NCI-H748 (cell line): ENCODE results near the gene OXNAD1.

Source experiments
- DNase-seq: peaks from one replicate; lab custom pipeline; 2025; ENCODE audit not compliant: unreplicated experiment; lab: John Stamatoyannopoulos, UW

The OXNAD1 gene

DNA sequence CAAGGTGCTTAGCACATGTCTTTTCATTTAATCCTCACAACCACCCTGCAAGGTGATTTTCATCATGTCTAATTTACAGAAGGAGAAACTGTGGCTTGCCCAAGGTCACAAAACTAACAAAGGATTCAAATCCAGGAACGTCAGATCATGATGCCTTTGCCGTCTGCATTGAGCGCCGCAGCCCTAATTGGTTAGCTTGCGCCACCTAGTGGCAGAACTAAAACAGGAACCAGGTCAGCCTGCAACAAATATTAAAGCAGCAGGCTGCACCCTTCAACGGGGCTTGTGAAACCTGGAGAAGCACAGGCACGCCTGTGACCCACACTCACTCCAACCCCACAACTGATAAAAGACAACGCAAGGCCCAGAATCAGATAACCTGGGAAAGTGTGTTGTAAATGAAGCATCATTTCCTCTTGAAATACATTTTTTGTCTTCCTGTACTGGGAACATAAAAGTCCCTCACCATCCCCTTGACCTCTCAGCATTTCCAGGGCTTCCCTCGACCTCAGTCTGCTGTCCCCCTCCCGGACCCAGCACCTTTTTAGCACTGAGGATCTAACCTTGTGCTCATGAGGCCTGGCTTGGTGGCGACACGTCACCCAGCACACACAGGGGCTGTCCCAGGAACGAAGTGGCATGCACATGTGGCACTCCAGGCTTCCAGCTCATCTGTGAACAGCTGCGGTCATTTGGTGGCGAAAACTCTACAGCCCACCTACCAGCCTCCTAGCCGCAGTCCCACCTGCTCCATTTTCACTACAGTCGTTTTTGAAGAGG lies 17.5 kb upstream of the OXNAD1 start:
- peak; percentile 76 for DNase-seq

DNA sequence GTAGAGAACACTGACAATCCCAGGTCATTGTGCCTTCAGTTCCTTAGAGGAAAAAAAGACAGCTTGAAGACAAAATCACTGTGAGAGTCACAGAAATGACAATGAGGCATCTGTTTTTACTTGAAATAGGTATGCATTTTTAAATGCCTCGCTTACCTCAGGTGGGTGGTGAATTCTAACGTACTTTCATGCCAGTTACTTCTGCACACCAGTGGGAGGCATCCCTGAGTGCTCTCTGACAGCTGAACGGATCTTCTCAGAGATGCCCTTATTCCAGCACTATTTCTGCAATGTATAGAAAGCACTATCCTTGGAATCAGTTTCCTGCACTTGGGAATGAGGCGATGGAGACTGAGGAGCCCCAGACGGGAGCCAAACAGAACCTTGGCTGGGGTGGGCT lies 16.5 kb upstream of the OXNAD1 start:
- DNase-seq: no peak

DNA sequence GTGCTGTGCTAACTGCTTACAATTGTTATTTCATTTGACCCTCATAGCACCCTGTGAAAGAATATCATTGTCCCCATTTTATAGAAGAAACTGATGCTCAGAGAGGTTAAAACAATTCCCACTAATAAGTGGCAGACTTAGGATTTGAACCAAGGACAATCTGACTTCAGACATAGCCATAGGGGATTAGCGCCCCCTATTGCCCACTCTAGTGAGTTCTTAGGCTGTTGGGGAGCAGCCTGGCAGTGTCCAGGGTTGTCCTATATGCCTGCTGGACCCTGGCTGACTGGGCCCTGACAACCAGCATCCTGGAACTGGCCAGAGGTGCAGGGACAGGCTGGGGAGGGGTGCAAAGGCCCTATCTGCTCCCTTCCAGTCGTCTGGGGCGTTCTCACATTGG lies 15.7 kb upstream of the OXNAD1 start:
- DNase-seq: no peak

DNA sequence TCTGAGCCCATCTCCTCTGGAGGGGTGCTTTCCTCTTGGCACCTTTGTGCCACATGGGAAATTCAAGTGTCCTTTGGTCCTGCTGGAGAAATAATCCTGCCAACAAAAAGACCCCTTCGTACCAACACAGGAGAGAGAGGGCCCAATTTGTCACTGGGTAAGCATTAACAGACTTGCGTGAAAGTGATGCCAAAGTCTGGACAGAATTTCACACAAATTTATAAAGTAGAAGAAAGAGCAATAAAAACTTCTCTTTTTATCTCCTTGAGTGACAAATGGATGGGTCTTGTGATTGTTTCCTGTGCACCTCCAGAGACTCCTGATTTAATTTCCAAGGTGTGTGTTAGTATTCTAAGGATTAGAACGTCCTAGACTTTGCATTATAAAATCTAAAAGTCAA lies 15.1 kb upstream of the OXNAD1 start:
- DNase-seq: no peak

DNA sequence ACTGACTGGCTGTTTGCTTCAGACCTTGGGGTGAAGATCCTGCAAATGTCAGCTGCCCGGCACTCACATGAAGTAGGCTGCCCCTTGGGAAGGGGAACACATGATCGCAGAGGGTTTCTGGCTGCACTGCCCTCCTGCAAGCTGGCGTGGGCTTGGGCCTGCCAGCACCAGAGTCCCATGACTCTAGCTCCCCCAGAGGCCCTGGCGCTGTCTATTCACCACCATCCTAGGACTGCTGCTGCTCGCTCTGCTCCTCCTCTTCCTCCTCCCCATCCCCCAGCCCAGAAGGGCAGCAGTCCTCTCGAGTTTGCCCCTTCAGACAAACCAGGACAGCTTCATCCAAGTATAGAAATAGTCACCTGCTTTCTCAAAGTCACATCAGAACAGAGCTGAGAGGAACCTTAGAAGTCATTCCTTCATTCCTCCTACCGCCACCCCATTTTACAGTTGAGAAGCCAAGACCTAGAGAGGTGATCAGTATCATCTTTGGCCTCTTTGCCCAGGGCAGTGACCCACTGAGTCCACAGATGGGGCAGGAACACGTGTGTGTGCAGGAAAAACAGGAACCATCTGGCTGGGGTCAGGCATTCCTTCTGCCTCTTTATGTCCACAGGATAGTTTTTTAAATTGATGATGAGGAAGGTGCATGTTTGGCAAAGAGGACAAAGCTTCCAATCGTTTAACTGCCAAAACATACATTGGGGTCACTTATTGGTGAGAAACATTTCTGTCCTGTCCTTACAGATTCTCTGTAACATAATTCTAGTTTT lies 13.5 kb upstream of the OXNAD1 start:
- no peak for DNase-seq

DNA sequence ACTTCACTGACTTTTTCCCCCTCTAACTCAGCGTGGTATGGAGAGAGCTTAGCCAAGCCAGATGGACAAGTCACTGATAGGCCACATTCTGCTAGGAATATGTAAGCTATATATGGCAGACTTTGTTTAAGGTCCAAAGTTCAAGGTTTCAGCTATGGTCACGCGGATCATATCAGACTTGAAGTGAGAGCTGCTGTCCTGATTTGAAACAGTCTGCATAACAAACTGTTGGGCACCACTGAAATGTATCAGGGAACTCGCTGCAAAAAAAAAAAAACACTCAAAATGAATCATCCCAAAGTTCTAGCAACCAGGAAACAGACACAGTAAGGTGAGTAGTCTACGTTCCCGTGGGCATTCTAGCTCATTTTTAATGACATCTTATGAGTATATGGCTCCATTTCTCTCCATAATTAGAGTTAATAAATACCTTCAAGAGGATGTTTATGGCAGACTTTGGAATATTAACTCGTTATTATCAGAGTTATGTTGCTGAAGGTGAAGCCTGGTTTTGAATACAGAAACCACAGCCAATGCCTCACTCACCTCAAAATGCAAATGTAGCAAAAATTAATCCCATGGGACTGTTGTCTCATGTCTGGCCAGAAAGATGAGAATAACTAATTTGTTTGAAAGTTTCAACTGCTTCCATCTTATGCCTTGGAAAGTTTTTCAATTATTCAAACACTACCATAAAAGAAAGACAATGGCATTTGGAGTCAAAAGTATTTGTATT lies 12.6 kb upstream of the OXNAD1 start:
- DNase-seq: no peak

DNA sequence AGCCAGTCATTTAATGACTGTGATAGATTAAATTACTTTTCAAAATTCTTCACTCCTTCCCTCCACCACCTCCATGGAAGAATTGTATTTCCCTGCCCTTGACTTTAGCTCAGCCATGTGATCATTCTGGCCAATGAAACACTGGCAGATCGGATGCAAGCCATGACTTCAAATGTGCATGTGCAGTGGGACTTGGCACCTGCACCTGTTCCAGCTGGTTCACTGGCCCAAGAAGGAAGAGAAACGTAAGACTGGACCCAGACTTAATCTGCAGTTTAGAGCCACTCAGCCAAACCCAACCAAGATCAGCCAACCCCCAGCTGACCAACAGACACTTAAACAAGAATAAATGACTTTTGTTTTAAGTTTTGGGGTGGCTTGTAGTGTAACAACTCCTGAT lies 12.0 kb upstream of the OXNAD1 start:
- no peak for DNase-seq

DNA sequence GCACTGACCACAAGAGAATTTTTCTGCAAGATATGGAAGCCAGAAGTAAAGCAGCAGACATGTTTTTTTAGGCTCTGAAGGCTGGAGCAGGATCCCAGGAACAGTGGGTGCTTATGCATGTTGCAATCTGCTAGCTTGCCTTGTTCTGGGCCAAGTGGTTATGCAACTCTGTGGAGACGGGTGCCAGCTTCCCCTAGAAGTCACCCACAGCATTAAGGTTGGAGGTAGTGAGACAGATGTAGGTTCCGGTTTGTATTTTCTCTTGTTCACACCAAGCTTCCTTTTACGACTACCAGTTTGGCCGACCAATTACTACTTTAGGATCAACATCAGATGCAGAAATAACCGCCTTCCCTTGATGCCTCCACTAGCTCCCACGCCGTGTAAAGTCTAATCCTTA lies 11.4 kb upstream of the OXNAD1 start:
- no peak for DNase-seq

DNA sequence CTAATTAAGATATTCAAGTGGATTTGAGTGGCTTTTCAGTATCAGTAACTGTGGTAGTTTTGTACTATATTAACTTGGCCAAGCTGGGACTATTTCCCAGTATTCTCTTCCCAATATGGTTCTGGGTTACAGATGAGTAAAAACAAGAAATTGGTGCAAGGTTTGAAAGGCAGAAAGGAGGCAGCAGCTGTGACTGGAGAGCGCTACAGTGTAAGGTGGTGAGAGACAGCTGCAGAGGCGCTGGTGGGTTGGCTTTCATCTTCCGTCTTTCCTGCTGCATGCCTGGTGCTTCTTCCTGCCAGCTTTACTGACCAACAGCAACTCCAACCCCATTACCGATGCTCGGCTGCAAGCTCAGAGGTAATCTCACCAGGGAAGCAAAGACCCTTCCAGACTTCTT lies 10.1 kb upstream of the OXNAD1 start:
- peak; percentile 2 for DNase-seq

DNA sequence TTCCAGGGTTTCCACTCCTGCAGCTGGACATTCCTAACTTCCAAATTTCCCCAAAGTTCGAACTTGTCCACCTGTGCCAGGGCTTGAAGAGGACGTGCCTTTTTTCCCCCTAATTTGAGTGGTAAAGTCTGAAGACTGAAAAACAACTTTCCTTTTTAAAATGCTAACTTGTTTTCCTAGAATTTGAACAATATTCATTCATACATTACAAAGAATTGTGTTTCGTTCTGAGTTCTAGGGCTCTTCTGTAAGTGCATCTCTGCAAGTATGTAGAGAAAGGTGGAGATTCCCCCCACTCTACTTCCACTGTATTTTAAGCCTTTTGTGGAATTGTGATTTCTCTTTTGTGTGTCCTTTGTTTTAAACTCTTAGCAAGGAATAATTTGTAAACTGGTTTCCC lies 9.7 kb upstream of the OXNAD1 start:
- no peak for DNase-seq

DNA sequence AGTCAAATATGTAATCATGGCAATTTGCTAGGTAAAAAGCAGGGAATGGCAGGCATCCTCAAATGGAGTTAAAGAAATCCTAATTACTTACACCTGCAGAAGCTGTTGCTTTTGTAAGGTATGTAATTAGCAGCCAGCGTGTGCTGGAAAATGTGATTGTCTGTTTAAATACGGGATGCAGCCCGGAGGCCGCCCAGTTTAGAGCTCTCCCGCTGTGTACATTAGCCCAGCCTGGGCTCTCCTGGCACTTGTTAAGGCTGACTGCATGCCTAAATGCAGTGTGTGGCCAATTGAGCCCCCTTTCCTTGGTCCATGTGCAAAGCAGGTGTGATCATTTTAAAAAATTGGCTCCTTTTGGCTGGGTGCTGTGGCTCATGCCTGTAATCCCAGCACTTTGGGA lies 9.3 kb upstream of the OXNAD1 start:
- DNase-seq: peak; percentile 86

DNA sequence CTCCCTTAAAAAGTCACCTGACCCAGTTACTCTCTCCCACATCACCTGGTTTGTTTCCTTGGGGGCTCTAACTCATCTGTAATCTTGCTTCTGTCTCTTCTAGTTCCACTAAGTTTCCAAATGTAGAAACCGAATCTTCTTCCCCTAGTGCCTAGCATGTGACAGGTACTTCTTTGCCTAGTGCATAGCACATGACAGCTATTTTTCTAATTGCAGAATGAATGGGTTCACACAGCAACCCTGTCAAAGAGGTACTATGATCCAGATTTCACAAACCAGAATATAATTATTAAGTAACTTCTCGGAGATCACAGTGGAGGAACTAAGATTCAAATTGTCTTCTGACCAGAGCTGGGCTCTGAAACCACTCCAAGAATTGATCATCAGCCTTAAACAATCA lies 7.7 kb upstream of the OXNAD1 start:
- DNase-seq: no peak

DNA sequence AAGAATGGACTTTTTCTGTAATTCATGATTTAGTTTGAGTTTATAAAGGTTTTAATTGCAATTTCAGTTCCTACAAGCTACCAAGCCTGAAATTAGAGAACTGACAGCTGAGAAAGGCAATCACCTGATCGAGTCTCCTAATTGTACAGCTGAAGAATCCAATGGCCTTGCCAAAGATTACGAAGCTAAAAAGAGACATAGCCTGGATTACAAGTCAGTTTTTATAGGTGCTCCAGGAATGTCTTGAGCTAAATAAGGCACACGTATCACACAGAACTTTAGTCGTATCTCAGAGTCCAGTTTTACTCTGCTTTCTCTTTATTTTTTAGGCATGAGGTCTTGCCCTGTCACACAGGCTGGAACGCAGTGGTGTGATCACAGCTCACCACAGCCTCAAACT lies 6.8 kb upstream of the OXNAD1 start:
- DNase-seq: no peak

DNA sequence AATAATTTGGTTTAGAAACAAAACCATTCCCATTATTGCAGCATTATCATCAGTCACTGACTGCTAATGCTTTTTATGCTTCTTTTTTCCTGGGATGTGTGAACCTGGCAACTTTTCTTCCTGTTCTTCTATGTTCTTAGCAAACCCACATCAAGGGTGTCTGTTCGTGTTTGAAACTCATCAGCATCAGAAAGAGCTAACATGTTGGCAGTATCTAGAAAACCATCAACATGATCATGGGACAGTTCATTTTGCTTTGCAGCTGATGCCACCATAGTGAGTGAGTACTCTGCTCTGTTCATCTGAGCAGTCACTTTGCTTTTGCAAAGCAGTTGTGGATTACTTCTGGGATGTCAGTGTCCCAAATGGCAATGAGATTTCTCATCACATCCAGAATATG lies 6.1 kb upstream of the OXNAD1 start:
- DNase-seq: no peak

DNA sequence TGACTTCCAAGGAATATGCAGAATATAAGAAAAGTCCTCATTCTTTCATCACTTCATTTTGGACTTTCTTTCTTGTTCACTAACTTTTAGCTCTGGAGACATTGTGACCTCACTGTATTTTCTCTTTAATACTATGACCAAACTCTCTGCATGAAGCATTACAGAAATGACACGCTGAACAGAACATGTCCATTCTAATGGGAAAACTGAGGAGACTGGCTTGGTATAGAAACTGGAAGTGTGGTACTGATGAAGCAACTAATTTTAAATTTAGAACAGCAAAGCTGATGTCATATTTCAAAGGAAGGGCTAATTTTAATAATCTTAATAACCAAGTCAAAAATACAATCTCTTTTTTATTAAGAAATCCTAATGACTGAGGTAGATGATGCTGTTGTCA lies 5.0 kb upstream of the OXNAD1 start:
- no peak for DNase-seq

DNA sequence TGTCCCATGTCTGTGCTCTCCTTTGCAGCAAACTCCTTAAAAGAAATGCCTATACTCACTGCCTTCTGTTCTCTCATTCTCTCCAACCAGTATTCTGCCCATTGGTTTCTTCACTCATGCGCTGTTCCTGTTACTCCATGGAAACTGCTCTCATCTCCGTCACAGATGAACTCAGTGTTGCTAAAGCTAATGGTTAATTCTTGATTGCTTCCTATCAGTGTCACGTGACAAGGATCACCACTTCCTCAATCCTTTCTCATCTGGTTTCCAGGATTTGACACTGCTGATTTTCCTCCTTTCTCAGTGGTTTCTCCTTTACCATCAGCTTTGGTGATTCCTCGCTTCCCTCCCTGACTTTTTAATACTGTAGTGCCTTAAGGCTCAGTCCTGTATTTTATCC lies 2.8 kb upstream of the OXNAD1 start:
- no peak for DNase-seq

DNA sequence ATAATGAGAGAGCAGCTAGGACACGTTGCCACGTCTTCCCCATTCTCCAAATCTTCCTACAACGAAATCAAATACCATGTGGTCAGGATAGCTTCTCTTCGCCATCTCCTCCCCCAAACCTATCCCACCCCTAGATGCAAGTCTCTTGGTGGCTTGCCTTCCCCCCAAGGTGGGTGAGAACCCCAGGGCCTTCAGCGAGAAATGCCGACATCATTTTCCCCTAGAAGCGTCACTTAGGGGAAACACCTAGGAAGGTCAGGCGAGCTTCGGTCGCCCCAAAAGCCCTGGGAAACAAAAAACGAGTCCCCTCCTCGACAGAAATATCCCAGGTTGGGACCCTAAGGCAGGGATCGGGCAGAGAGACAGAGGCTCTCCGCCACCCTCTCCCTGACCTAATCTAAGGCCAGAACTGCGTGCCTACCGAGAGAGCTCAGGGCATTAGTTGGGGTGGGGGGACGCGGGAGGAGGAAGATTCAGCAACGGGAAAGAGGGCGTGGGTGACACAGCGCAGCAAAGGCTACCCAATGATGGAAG lies 771 bp upstream of the OXNAD1 start:
- no peak for DNase-seq

DNA sequence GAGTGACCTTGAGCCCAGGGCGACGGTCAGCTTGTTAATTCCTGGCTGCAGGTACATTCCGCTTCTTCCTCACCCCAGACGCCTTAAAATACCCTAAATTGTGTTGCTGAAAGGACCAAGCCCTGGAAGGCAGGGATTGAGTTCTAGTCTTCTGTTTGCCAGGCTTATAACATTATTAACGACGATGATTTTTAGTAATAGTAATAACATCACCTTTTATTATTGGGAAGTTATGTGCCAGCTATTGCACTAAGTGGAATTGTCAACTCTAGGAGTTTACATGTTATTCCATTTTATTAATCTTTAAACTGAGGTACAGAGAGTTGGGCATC lies 409 bp downstream of the OXNAD1 start:
- DNase-seq: no peak

DNA sequence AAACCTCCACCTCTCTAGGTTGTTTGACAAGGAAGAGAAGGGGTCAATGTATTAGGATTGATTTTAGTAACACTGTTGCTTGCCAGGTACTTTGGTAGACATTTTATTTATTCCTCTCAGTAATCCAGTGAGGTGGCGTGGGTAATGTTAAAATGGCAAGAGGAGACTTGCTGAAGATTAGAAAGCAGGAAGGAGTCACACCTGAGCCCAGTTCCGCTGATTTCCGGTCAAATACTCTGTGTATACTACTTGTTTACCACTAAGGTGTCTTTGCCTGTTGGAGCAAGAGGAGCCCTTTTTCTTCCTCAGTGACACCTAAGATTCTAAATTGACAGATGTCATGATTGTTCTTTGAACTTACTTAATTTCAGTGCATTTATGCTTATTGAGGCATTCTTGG lies 1.7 kb downstream of the OXNAD1 start:
- DNase-seq: no peak

DNA sequence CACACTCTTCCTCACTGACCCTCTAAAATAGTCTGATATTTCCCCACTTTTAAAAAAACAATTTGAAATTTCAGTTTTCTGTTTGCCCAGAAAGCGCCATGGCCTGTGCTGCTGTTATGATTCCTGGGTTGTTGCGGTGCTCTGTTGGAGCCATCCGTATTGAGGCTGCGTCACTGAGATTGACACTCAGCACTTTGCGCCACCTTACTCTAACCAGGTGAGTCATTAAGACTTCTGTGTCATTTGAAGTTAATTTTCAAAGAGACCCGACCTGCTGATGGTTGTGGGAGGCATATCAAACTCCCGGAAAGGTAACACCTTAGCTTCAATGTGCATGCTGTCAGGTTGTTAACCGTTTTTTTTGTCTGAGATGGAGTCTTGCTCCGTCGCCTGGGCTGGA lies 5.8 kb downstream of the OXNAD1 start:
- DNase-seq: no peak

DNA sequence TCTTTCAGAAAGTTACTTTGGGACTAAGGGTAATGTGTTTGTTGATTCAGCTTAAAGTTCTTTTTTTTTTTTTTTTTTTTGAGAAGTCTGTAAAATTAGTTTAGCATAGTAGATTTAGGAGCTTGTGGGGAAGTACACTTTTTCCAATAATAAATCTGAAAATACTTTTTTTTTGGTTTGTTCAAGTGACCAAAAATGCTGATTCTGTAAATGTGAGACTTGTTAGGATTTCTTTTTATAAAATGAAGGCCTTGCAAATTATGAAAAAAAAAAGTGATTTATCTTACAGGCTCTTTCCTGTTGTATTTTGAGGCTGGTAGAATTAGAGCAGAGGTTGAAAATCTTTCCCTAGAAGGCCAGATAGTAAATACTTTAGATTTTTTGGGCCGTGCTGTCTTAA lies 7.6 kb downstream of the OXNAD1 start:
- no peak for DNase-seq

DNA sequence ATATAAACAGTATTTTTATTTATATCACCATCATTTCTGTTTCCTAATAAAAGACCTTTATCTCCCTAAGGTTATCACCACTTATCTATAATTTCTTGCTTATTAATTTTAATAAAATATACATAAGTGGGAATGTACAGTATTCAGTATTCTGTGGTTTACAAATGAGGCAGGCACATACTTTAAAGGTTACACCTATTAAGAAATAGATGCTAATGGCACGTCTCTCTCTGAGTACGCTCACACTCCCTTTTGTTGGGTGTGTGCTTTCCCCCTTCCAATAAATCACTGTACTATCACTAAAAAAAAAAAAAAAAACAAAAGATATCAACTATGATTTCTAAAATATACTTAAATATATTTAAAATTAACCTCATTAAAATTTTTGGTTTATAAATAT lies 8.9 kb downstream of the OXNAD1 start:
- DNase-seq: no peak
